HG03442 (cell line): Measurements from ENCODE around the gene SNRNP40.

ENCODE experiments used
- ATAC-seq: cut with Tn5 transposase; IDR thresholded peaks from one replicate; pipeline ENCODE4 v1.9.1; 2021; ENCODE audit warnings: mild to moderate bottlenecking, moderate library complexity; ENCODE audit not compliant: unreplicated experiment

Gene SNRNP40

GRCh38 chr1:31234123-31234708 is 62.4 kb downstream of the SNRNP40 start:
- ATAC-seq = no peak

DNA sequence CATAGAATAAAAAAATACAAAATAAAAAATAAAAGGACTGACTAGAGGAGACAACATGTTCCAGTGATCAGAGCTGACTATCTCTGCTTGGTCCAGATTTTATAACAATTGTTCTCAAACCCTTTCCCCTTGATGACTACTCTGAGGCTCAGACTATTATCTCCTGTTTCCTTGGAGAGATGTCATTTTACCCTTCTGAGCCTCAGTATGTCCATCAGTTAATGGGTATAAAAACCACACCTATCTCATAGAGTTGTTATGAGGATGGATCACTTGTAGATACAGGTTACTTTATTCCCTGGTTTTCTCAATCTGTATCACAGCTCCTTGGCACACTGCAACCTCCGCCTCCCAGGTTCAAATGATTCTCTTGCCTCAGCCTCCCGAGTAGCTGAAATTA is 63.9 kb downstream of the SNRNP40 start:
- no peak for ATAC-seq

DNA sequence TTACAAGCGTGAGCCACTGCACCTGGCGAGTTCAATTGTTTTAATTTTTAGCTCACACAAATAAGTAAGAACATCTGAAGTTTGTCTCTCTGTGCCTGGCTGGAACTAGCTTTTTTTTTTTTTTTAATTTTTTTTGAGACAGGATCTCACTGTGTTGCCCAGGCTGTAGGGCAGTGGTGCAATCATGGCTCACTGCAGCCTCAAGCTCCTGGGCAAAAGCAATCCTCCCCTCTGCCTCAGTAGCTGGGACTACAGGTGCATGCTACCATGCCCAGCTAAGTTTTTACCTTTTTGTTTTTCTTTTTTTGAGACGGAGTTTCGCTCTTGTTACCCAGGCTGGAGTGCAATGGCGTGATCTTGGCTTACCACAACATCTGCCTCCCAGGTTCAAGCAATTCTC is 64.8 kb downstream of the SNRNP40 start:
- ATAC-seq = no peak

DNA sequence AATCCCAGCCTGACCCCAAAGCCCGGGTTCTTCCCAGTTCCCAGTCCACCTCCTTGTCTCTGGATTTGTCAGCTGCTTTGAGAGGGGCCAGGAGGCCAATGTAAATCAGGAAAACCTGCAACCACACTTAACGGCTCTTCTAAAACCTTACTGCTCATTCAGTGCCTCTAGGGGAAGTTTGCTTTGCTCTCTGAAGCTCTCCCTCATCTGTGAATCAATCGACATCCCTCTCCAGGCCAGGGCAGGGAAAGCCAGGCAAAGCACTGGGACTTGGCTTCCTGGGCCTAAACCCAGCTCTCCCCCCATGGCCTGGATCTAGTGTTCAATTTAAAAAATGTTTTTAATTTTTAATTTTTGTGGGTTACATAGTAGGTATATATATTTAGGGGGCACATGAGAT is 66.2 kb downstream of the SNRNP40 start:
- no peak for ATAC-seq

DNA sequence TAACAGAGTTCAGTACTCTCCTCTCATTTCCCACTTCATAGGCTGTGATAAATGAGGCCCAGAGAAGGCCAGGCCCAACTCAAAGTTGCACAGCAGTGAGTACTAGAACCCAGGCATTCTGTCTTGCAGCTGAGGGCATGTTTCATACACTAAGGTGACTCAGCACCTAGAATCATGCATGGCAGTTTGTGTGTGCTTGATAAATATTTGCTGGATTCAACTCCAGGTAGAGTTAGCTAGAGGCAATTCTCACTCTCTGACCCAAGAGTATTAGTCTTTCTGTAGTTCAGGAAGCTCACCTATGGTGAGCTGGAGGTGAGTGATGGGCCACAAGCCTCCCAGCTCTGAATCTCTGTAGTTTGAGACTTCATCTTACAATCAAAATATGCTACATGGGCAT is 67.6 kb downstream of the SNRNP40 start:
- no peak for ATAC-seq

GRCh38 chr1:31227891-31228568 is 68.6 kb downstream of the SNRNP40 start:
- ATAC-seq = no peak

GRCh38 chr1:31224068-31224467 is 72.5 kb downstream of the SNRNP40 start:
- ATAC-seq = no peak

- no peak for ATAC-seq
These were observed 74.4 kb downstream of the SNRNP40 start for GRCh38 chr1:31222176-31222575.

GRCh38 chr1:31221072-31221471 is 75.5 kb downstream of the SNRNP40 start:
- ATAC-seq = no peak

GRCh38 chr1:31219489-31219888 is 77.1 kb downstream of the SNRNP40 start:
- no peak for ATAC-seq

DNA sequence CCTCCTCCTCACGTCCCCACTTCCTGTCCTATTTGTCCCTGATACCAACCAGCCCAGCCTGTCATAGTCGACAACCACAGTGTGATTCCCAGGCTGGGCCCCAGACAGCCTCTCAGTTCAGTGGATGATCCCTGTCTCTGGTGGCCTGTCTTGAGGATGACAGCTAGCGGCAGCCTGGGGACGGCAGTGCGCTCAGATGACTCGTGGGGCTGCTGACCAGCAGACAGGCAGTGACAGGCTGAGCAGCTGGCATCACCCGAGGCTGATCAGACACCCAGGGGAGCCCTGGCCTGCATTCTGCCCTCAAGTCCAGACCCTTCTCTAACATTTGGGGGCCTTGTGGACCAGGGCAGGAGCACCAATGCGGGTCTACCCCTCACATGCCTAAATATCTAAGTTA is 77.9 kb downstream of the SNRNP40 start:
- ATAC-seq = no peak

DNA sequence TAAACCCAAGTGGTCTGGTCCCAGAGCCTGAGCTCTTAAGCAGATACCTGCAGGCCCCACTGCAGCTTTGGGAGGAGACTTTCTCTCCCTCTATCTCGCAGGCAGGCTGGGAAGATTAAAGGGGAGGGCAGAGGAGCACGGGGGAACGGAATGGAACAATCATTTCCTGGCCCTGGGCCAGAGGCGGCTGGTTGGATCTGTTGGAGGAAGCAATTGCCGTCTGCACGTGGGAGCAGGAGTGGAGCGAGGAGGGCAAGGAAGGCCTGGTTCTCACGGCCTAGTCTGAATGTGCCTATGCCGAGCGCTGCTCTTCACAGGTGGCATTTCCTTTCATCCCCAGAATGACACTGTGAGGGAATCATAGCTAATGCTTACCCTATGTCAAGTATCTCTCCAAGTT is 80.6 kb downstream of the SNRNP40 start:
- ATAC-seq = no peak

- no peak for ATAC-seq
These were observed 81.5 kb downstream of the SNRNP40 start for GRCh38 chr1:31215065-31215570.

DNA sequence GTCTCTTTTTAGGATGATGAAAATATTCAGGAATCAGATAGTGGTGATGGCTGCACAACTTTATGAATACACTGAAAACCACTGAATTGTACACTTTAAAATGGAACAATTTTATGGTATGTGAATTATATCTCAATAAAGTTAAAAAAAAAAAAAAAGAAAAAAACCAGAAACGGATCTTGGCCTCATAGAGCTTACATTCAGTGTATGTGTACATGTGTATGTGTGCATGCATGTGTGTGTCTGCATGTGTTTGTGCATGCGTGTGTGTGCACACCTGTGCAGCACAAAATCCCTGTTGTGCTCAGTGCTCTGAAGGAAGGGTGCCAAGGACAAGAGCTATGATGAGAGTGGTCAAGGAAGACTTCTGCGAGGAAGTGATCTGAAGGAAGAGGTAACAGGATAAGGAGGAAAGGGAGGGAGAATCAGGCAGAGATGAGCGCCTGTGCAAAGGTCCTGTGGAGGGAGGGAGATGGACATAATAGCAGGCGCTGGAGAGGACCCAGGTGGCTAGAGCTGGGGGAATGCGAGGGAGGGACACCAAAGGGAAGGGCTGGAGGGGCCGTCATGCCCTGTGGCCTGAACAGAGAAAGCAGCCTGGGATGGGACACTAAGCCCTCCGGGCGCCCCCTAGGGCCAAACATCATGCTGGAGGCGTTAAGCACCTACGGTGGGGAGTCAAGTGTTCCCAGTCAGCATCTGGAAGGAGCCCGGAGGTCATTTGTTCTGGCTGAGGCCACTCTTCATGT is 82.1 kb downstream of the SNRNP40 start:
- no peak for ATAC-seq
